Breast epithelium (tissue), 4 donors: ENCODE measurements around the gene DNMBP. TPM values are rescaled to one million over a fixed set of nuclear protein-coding genes. Genes with fewer than 3 reads are reported as not detected.

Source experiments
- DNase-seq, 2 donors: peaks; one replicate each; pipeline ENCODE4 v3.0.0-alpha.2; 2019; ENCODE audit warnings: low spot score in 2 of 2
- H3K27ac ChIP-seq, 2 donors: fragments of 200-600 bp; sonication (generic) in 1 of 2; one replicate each; pipeline ENCODE4 v1.5.1; 2016 to 2019; ENCODE audit warnings: mild to moderate bottlenecking in 1 of 2
- H3K27me3 ChIP-seq, 2 donors: fragments of 200-600 bp; sonication (generic) in 1 of 2; one replicate each; pipeline versions ENCODE4 v1.5.1 to v1.6.0; 2017 to 2019; ENCODE audit warnings: control low read depth in 1 of 2, mild to moderate bottlenecking in 1 of 2
- H3K36me3 ChIP-seq: fragments of 200-600 bp; one replicate; pipeline ENCODE4 v1.5.1; 2019
- H3K4me1 ChIP-seq, 2 donors: fragments of 200-600 bp; sonication (generic); one replicate each; pipeline ENCODE4 v1.5.1; 2016 to 2019; ENCODE audit warnings: control low read depth in 1 of 2
- H3K4me3 ChIP-seq, 3 donors: fragments of 200-600 bp; sonication (generic); 1 replicate in 2 of 3; 2 replicates in 1 of 3; pipeline ENCODE4 v1.5.1; 2016 to 2019; ENCODE audit warnings: mild to moderate bottlenecking in 3 of 3, moderate library complexity in 2 of 3
- H3K9me3 ChIP-seq, 2 donors: fragments of 200-600 bp; sonication (generic) in 1 of 2; one replicate each; pipeline ENCODE4 v1.5.1; 2016 to 2019; ENCODE audit warnings: control low read depth in 1 of 2
- CTCF ChIP-seq, 3 donors: fragments of 450-650 bp; IDR thresholded peaks; one replicate each; pipeline ENCODE4 v1.5.1; 2016 to 2017; ENCODE audit warnings: antibody characterized with exemption in 3 of 3, mild to moderate bottlenecking in 3 of 3, moderate library complexity in 3 of 3
- POLR2A ChIP-seq: fragments of 450-650 bp; IDR thresholded peaks from one replicate; pipeline ENCODE4 v1.6.1; 2016; ENCODE audit warnings: antibody characterized with exemption, mild to moderate bottlenecking, moderate library complexity
- POLR2AphosphoS5 ChIP-seq, 3 donors: sonication (generic); formaldehyde crosslinking; IDR thresholded peaks; one replicate each; pipeline ENCODE4 v1.6.1; 2017; ENCODE audit warnings: antibody characterized with exemption in 3 of 3
- intact Hi-C: fragments of 100-400 bp; cut with DNase I; formaldehyde crosslinking; loops from one replicate; pipeline ENCODE4 v1.15.1; 2023; ENCODE audit warnings: low total_unique reads
- total RNA-seq, 3 donors: library from RNA; depleted of rRNA; stranded (reverse); fragments of >200 nt; gene quantifications; one replicate each; pipeline ENCODE4 v1.1.0, GENCODE V29; 2016

Gene DNMBP
- total RNA-seq, 3 donors from 2014 or later: 15.1 to 20.6 (median 15.5) TPM

- no peak overlapping the region for H3K4me3 ChIP-seq
- no peak for TF ChIP-seq POLR2A
- no peak for TF ChIP-seq CTCF (IDR thresholded peaks at IDR 0.05)
- no peak for TF ChIP-seq POLR2AphosphoS5 (IDR thresholded peaks at IDR 0.05)
- no peak for DNase-seq
- H3K9me3 ChIP-seq: no peaks in the 10 kb centered on the region
- intact Hi-C loops: no loop called here
- peak overlapping the region in 1 of 2 donors; percentile 28 for H3K27ac ChIP-seq
- H3K36me3 ChIP-seq: peaks cover 8% of the 10 kb centered on the region
- no peaks in the 10 kb centered on the region for H3K27me3 ChIP-seq
- no peaks in the 10 kb centered on the region for H3K4me1 ChIP-seq
These were observed 129.5 kb downstream of the DNMBP start for GRCh38 chr10:99880080-99880835.

- peaks cover 8% of the 10 kb centered on the region for H3K36me3 ChIP-seq
- no peak overlapping the region for H3K4me3 ChIP-seq
- no peak for TF ChIP-seq POLR2AphosphoS5 (IDR thresholded peaks at IDR 0.05)
- no peak for TF ChIP-seq POLR2A
- TF ChIP-seq CTCF (IDR thresholded peaks at IDR 0.05): no peak
These were observed 134.3 kb downstream of the DNMBP start for GRCh38 chr10:99875473-99875872.

GRCh38 chr10:99874341-99875085 is 135.2 kb downstream of the DNMBP start:
- no peak overlapping the region for H3K27ac ChIP-seq
- no peaks in the 10 kb centered on the region for H3K4me1 ChIP-seq
- no peaks in the 10 kb centered on the region for H3K9me3 ChIP-seq
- H3K4me3 ChIP-seq: no peak overlapping the region
- H3K27me3 ChIP-seq: no peaks in the 10 kb centered on the region
- intact Hi-C loops: no loop called here
- peaks cover 8% of the 10 kb centered on the region for H3K36me3 ChIP-seq
- TF ChIP-seq POLR2A (no peak), POLR2AphosphoS5 (IDR thresholded peaks at IDR 0.05) (no peak), CTCF (IDR thresholded peaks at IDR 0.05) (no peak)
- DNase-seq: no peak

More at GRCh38 chr10:99875473-99875872, 134.3 kb downstream of the DNMBP start:
- H3K27ac ChIP-seq: no peak overlapping the region
- no peaks in the 10 kb centered on the region for H3K4me1 ChIP-seq
- no peaks in the 10 kb centered on the region for H3K27me3 ChIP-seq
- intact Hi-C loops: no loop called here
- no peaks in the 10 kb centered on the region for H3K9me3 ChIP-seq
- no peak for DNase-seq

GRCh38 chr10:99873846-99874245 is 135.9 kb downstream of the DNMBP start:
- Histone ChIP-seq H3K27ac (no peak overlapping the region), H3K4me1 (no peaks in the 10 kb centered on the region), H3K4me3 (no peak overlapping the region), H3K27me3 (no peaks in the 10 kb centered on the region), H3K36me3 (peaks cover 8% of the 10 kb centered on the region), H3K9me3 (no peaks in the 10 kb centered on the region)
- no peak for DNase-seq
- intact Hi-C loops: no loop called here
- no peak for TF ChIP-seq POLR2AphosphoS5 (IDR thresholded peaks at IDR 0.05)
- TF ChIP-seq POLR2A: no peak
- TF ChIP-seq CTCF (IDR thresholded peaks at IDR 0.05): no peak
